Astrocyte (in vitro differentiated cells and primary cell): ENCODE measurements around the gene MPDU1.

Experiments used
- CTCF ChIP-seq: IDR thresholded peaks from 2 replicates; pipeline ENCODE4 v1.5.1; 2011; ENCODE audit warnings: low read depth, mild to moderate bottlenecking, inconsistent platforms, low read length, moderate library complexity; ENCODE audit not compliant: insufficient read depth
- EZH2 ChIP-seq: IDR thresholded peaks from 2 replicates; pipeline ENCODE4 v1.6.1; 2012; ENCODE audit warnings: mild to moderate bottlenecking, low read length, inconsistent platforms; ENCODE audit not compliant: insufficient read depth

GRCh38 chr17:7613769-7614424 lies 30.2 kb downstream of the MPDU1 start:
- TF ChIP-seq CTCF (no peak), EZH2 (no peak)
